ENCODE results near the gene GON4L.
"Not testable (repeated sequence)": the region's sequence is repeated elsewhere in the genome, so short reads cannot be mapped to it uniquely, and the experiment has no call there.

GON4L gene

GRCh38 chr1:155748141-155748540 lies 108.9 kb downstream of the GON4L start:
- not testable (repeated sequence) for DNase-seq (ENCODE audit: low spot score)

- DNase-seq (ENCODE audit: low spot score), result not testable (repeated sequence)
These were observed 109.4 kb downstream of the GON4L start for GRCh38 chr1:155747586-155747985.

GRCh38 chr1:155745284-155746228 lies 111.5 kb downstream of the GON4L start:
- DNase-seq (ENCODE audit: low spot score), result peak; percentile 93

- DNase-seq (ENCODE audit: low spot score), result no peak
These were observed 112.2 kb downstream of the GON4L start for GRCh38 chr1:155744711-155745283.

GRCh38 chr1:155741908-155742307 lies 115.1 kb downstream of the GON4L start:
- no peak for DNase-seq (ENCODE audit: low spot score)

- DNase-seq (ENCODE audit: low spot score), result no peak
These were observed 116.0 kb downstream of the GON4L start for GRCh38 chr1:155740995-155741394.

GRCh38 chr1:155729031-155729898 lies 127.7 kb downstream of the GON4L start:
- DNase-seq (ENCODE audit: low spot score), result peak; percentile 42

GRCh38 chr1:155725142-155725541 lies 131.9 kb downstream of the GON4L start:
- no peak for DNase-seq (ENCODE audit: low spot score)

GRCh38 chr1:155719703-155720102 lies 137.3 kb downstream of the GON4L start:
- DNase-seq (ENCODE audit: low spot score), result no peak

GRCh38 chr1:155718524-155719115 lies 138.4 kb downstream of the GON4L start:
- not testable (repeated sequence) for DNase-seq (ENCODE audit: low spot score)

GRCh38 chr1:155717041-155717440 lies 140.0 kb downstream of the GON4L start:
- DNase-seq (ENCODE audit: low spot score), result no peak

GRCh38 chr1:155715777-155716176 lies 141.2 kb downstream of the GON4L start:
- no peak for DNase-seq (ENCODE audit: low spot score)

GRCh38 chr1:155715056-155715455 lies 142.0 kb downstream of the GON4L start:
- not testable (repeated sequence) for DNase-seq (ENCODE audit: low spot score)

- no peak for DNase-seq (ENCODE audit: low spot score)
These were observed 143.9 kb downstream of the GON4L start for GRCh38 chr1:155713075-155713474.

- not testable (repeated sequence) for DNase-seq (ENCODE audit: low spot score)
These were observed 144.4 kb downstream of the GON4L start for GRCh38 chr1:155712636-155713035.

- not testable (repeated sequence) for DNase-seq (ENCODE audit: low spot score)
These were observed 145.6 kb downstream of the GON4L start for GRCh38 chr1:155711457-155711856.

- no peak for DNase-seq (ENCODE audit: low spot score)
These were observed 147.6 kb downstream of the GON4L start for GRCh38 chr1:155709391-155709790.

- DNase-seq (ENCODE audit: low spot score), result no peak
These were observed 150.9 kb downstream of the GON4L start for GRCh38 chr1:155706139-155706538.

- DNase-seq (ENCODE audit: low spot score), result not testable (repeated sequence)
These were observed 152.6 kb downstream of the GON4L start for GRCh38 chr1:155704414-155704813.

GRCh38 chr1:155703216-155703615 lies 153.8 kb downstream of the GON4L start:
- DNase-seq (ENCODE audit: low spot score), result no peak

GRCh38 chr1:155701675-155702074 lies 155.3 kb downstream of the GON4L start:
- DNase-seq (ENCODE audit: low spot score), result not testable (repeated sequence)
